VCaP (cell line): ENCODE data around the gene GMPR.

ENCODE experiments used
- H3K27ac ChIP-seq: fragments of 450-650 bp; 2 replicates; pipeline ENCODE4 v1.5.1; 2017
- CTCF ChIP-seq: fragments of 450-650 bp; conservative IDR thresholded peaks from 2 replicates; pipeline ENCODE4 v1.5.1; 2017; ENCODE audit warnings: mild to moderate bottlenecking, moderate library complexity

The GMPR gene

GRCh38 chr6:16337295-16337975 is 99.0 kb downstream of the GMPR start:
- no peak overlapping the region for H3K27ac ChIP-seq
- TF ChIP-seq CTCF: no peak

GRCh38 chr6:16338577-16339264 is 100.3 kb downstream of the GMPR start:
- H3K27ac ChIP-seq: no peak overlapping the region
- no peak for TF ChIP-seq CTCF

- no peak for TF ChIP-seq CTCF
- no peak overlapping the region for H3K27ac ChIP-seq
Observed at GRCh38 chr6:16339265-16339587, 100.8 kb downstream of the GMPR start.

- H3K27ac ChIP-seq: no peak overlapping the region
- no peak for TF ChIP-seq CTCF
Observed at GRCh38 chr6:16343593-16343992, 105.2 kb downstream of the GMPR start.

GRCh38 chr6:16344756-16345155 is 106.4 kb downstream of the GMPR start:
- no peak overlapping the region for H3K27ac ChIP-seq

More at GRCh38 chr6:16344756-16345155, 106.4 kb downstream of the GMPR start:
- TF ChIP-seq CTCF: no peak
